GM12891 (cell line): ENCODE results near the gene ZMYM3.

Source experiments
- PAX5 ChIP-seq: IDR thresholded peaks from 2 replicates; pipeline ENCODE4 v1.6.1; 2011; ENCODE audit warnings: low read length, moderate library complexity, mild to moderate bottlenecking; ENCODE audit not compliant: insufficient read depth, severe bottlenecking
- POLR2A ChIP-seq: IDR thresholded peaks from 2 replicates; pipeline ENCODE4 v1.6.1; 2011; ENCODE audit warnings: low read depth, low read length, control low read depth
- POLR2AphosphoS5 ChIP-seq: IDR thresholded peaks from 2 replicates; pipeline ENCODE4 v1.6.1; 2011; ENCODE audit warnings: low read depth, low read length, control low read depth
- POU2F2 ChIP-seq: IDR thresholded peaks from 2 replicates; pipeline ENCODE4 v1.6.1; 2011; ENCODE audit warnings: low read depth, mild to moderate bottlenecking, control low read depth, low read length, moderate library complexity
- SPI1 ChIP-seq: IDR thresholded peaks from 2 replicates; pipeline ENCODE4 v1.6.1; 2011; ENCODE audit warnings: low read depth, low read length, control low read depth
- TAF1 ChIP-seq: IDR thresholded peaks from 2 replicates; pipeline ENCODE4 v1.6.1; 2011; ENCODE audit warnings: low read depth, low read length, control low read depth

GRCh38 chrX:71199252-71200008 is 54.5 kb downstream of the ZMYM3 start:
- TF ChIP-seq POLR2A: no peak
- TF ChIP-seq POLR2AphosphoS5: no peak
- TF ChIP-seq PAX5: no peak
- TF ChIP-seq TAF1: no peak
- TF ChIP-seq SPI1: no peak
- TF ChIP-seq POU2F2: no peak
